GM12875 (cell line): ENCODE results near the gene GAD1.

Experiments
- H3K4me3 ChIP-seq: one replicate; pipeline ENCODE4 v1.5.1; 2011; ENCODE audit warnings: low read depth, low read length, control low read depth
- CTCF ChIP-seq: IDR thresholded peaks from 2 replicates; pipeline ENCODE4 v1.5.1; 2011; ENCODE audit warnings: low read depth, mild to moderate bottlenecking, control low read depth, inconsistent platforms, low read length, moderate library complexity, borderline replicate concordance; ENCODE audit not compliant: insufficient read depth

Gene GAD1

GRCh38 chr2:170778900-170779299 is 37.8 kb upstream of the GAD1 start:
- TF ChIP-seq CTCF = no peak
- H3K4me3 ChIP-seq = no peak overlapping the region

- TF ChIP-seq CTCF = no peak
- no peak overlapping the region for H3K4me3 ChIP-seq
These were observed 37.4 kb upstream of the GAD1 start for GRCh38 chr2:170779304-170779703.

GRCh38 chr2:170782673-170783072 is 34.0 kb upstream of the GAD1 start:
- no peak for TF ChIP-seq CTCF
- no peak overlapping the region for H3K4me3 ChIP-seq

- H3K4me3 ChIP-seq = no peak overlapping the region
- TF ChIP-seq CTCF = no peak
These were observed 33.1 kb upstream of the GAD1 start for GRCh38 chr2:170783549-170783948.

GRCh38 chr2:170798996-170799395 is 17.7 kb upstream of the GAD1 start:
- H3K4me3 ChIP-seq = no peak overlapping the region
- TF ChIP-seq CTCF = no peak

- no peak for TF ChIP-seq CTCF
- no peak overlapping the region for H3K4me3 ChIP-seq
These were observed 10.1 kb upstream of the GAD1 start for GRCh38 chr2:170806548-170806947.

- peak; percentile 47 for TF ChIP-seq CTCF
- H3K4me3 ChIP-seq = no peak overlapping the region
These were observed 3.7 kb upstream of the GAD1 start for GRCh38 chr2:170812710-170813600.
